ENCODE data around the gene MEOX1. TPM values are rescaled to one million over a fixed set of nuclear protein-coding genes. Genes with fewer than 3 reads are reported as not detected.

Gene MEOX1
- total and polyA plus RNA-seq, 7 donors, result 0.23 to 5.3 (median 2.9) TPM

- no peak overlapping the region for H3K4me3 ChIP-seq
- H3K4me1 ChIP-seq, result peaks cover 0 to 14% (median 11%) of the 10 kb centered on the region in 4 donors
- TF ChIP-seq POLR2A (IDR thresholded peaks at IDR 0.05), result no peak
- TF ChIP-seq, protein P1, sequence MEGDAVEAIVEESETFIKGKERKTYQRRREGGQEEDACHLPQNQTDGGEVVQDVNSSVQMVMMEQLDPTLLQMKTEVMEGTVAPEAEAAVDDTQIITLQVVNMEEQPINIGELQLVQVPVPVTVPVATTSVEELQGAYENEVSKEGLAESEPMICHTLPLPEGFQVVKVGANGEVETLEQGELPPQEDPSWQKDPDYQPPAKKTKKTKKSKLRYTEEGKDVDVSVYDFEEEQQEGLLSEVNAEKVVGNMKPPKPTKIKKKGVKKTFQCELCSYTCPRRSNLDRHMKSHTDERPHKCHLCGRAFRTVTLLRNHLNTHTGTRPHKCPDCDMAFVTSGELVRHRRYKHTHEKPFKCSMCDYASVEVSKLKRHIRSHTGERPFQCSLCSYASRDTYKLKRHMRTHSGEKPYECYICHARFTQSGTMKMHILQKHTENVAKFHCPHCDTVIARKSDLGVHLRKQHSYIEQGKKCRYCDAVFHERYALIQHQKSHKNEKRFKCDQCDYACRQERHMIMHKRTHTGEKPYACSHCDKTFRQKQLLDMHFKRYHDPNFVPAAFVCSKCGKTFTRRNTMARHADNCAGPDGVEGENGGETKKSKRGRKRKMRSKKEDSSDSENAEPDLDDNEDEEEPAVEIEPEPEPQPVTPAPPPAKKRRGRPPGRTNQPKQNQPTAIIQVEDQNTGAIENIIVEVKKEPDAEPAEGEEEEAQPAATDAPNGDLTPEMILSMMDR (IDR thresholded peaks at IDR 0.05), result no peak
- TF ChIP-seq EP300 (IDR thresholded peaks at IDR 0.05), result no peak
- TF ChIP-seq POLR2AphosphoS5 (IDR thresholded peaks at IDR 0.05), result no peak
- H3K9me3 ChIP-seq, result no peaks in the 10 kb centered on the region
- no peak overlapping the region for H3K27ac ChIP-seq
- DNase-seq, result no peak
- H3K27me3 ChIP-seq, result no peaks in the 10 kb centered on the region
- no peaks in the 10 kb centered on the region for H3K36me3 ChIP-seq
- 70 to 75% methylated on average over 7 of the region's 7 CpGs for whole genome bisulfite sequencing, 2 donors
- intact Hi-C loops (cut with DNase I), result no loop called here
These were observed 37.1 kb upstream of the MEOX1 start for GRCh38 chr17:43698678-43699437.

GRCh38 chr17:43697937-43698336, 36.2 kb upstream of the MEOX1 start:
- Histone ChIP-seq H3K4me1 (peaks cover 0 to 14% (median 11%) of the 10 kb centered on the region in 4 donors), H3K36me3 (no peaks in the 10 kb centered on the region), H3K4me3 (no peak overlapping the region), H3K27ac (no peak overlapping the region), H3K9me3 (no peaks in the 10 kb centered on the region), H3K27me3 (no peaks in the 10 kb centered on the region)
- intact Hi-C loops (cut with DNase I), result no loop called here
- TF ChIP-seq, protein P1 (IDR thresholded peaks at IDR 0.05), result no peak
- TF ChIP-seq EP300 (IDR thresholded peaks at IDR 0.05) (no peak), POLR2AphosphoS5 (IDR thresholded peaks at IDR 0.05) (no peak), POLR2A (IDR thresholded peaks at IDR 0.05) (no peak)
- no peak for DNase-seq
- WGBS, 2 donors, result 85 to 91% methylated on average over 10 of the region's 10 CpGs

GRCh38 chr17:43696891-43697290, 35.2 kb upstream of the MEOX1 start:
- intact Hi-C loops (cut with DNase I), result no loop called here
- no peak for DNase-seq
- Histone ChIP-seq H3K4me3 (no peak overlapping the region), H3K27ac (peak overlapping the region in 2 of 4 donors; percentile 23 to 43), H3K4me1 (peaks cover 0 to 14% (median 11%) of the 10 kb centered on the region in 4 donors), H3K36me3 (no peaks in the 10 kb centered on the region), H3K9me3 (no peaks in the 10 kb centered on the region), H3K27me3 (no peaks in the 10 kb centered on the region)
- WGBS, 2 donors, result 75 to 78% methylated on average over 2 of the region's 2 CpGs
- TF ChIP-seq EP300 (IDR thresholded peaks at IDR 0.05) (no peak), POLR2AphosphoS5 (IDR thresholded peaks at IDR 0.05) (no peak)

DNA sequence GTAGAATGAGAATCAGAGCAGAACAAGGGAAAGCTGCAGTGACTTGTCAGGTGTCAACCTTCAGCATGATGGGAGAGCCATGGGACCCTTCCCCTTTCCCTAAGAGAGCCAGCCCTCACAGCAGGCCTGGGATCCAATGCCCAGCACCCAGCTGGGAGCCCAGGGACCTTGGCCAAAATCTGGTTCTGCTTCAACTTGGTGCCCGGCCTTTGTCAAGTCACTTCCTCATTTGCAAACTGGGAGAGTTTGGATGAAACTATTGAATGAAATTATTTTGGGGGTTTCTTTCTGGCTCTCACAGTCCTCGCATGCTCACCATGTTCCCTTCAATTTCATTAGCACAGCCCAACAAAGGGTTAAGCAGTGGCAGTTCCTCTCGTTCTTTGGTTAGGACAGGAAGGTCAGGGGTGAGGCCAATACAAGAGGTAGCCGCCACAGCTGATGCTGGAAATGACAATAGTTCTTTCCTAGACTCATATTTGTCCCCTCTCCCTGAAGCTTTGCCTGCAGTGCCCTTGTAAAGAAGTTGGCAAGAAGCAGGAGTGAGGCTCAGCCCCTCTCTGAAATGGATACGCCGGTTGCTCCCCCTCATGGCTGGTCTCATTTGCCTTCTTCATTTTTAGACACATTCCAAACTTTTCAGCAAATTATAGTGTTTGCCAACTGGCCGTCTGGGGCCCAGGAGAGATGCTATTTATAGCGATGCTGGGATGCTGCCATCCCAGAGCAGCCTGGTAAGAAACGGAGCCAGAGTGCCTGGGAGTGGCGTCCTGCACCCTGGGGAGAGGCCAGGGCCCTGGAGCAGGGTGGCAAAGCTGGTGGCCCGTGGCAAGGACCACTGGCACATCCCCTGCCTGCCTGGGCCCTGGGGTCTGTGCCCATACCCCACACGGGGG, 34.5 kb upstream of the MEOX1 start:
- no peaks in the 10 kb centered on the region for H3K27me3 ChIP-seq
- peak; percentile 71 for DNase-seq
- H3K4me3 ChIP-seq, result no peak overlapping the region
- TF ChIP-seq POLR2A (IDR thresholded peaks at IDR 0.05) (no peak), EP300 (IDR thresholded peaks at IDR 0.05) (no peak)
- TF ChIP-seq, protein P1 (IDR thresholded peaks at IDR 0.05), result no peak
- intact Hi-C loops (cut with DNase I), result loop anchor here (2.0 kb wide), 1 partner anchor 151 kb away; the partner anchor contains the start of gene CD300LG
- WGBS, 2 donors, result 55 to 58% methylated on average over 12 of the region's 12 CpGs
- peaks cover 0 to 14% (median 11%) of the 10 kb centered on the region in 4 donors for H3K4me1 ChIP-seq
- H3K27ac ChIP-seq, result peak overlapping the region in 3 of 4 donors; percentile 9 to 43 (median 23)
- no peaks in the 10 kb centered on the region for H3K9me3 ChIP-seq
- H3K36me3 ChIP-seq, result no peaks in the 10 kb centered on the region
